Upper lobe of right lung (tissue), 1 donor: Measurements from ENCODE around the gene MRPS27. TPM values are rescaled to one million over a fixed set of nuclear protein-coding genes. Genes with fewer than 3 reads are reported as not detected.

Experiments used
- ATAC-seq: fragments of 200-7000 bp; cut with Tn5 transposase; one replicate; pipeline ENCODE4 v1.9.1; 2020; ENCODE audit warnings: mild to moderate bottlenecking, moderate library complexity
- DNase-seq: peaks from one replicate; pipeline ENCODE4 v3.0.0-alpha.2; 2020
- H3K27ac ChIP-seq: fragments of 200-600 bp; one replicate; pipeline ENCODE4 v1.8.0; 2022
- H3K27me3 ChIP-seq: fragments of 200-600 bp; one replicate; pipeline ENCODE4 v1.8.0; 2022; ENCODE audit warnings: mild to moderate bottlenecking
- H3K36me3 ChIP-seq: fragments of 200-600 bp; one replicate; pipeline ENCODE4 v1.8.0; 2022
- H3K4me1 ChIP-seq: fragments of 200-600 bp; one replicate; pipeline ENCODE4 v1.8.0; 2022
- H3K4me3 ChIP-seq: fragments of 200-600 bp; one replicate; pipeline ENCODE4 v1.8.0; 2022; ENCODE audit warnings: mild to moderate bottlenecking
- H3K9me3 ChIP-seq: fragments of 200-600 bp; one replicate; pipeline ENCODE4 v1.8.0; 2022
- intact Hi-C: fragments of 100-400 bp; cut with DNase I; formaldehyde crosslinking; loops from one replicate; pipeline ENCODE4 v1.11.0; 2022
- total RNA-seq: library from RNA; stranded (reverse); fragmentation: NEBNext Ultra II Directional; extraction: Animal tissue kit (Norgen Biotek cat#: 25700); gene quantifications from one replicate; pipeline ENCODE4 v1.2.1, GENCODE V29; 2021
- TF ChIP-seq, protein P1 (sequence below): fragments of 200-600 bp; IDR thresholded peaks from one replicate; pipeline ENCODE4 v1.8.0; 2022; ENCODE audit warnings: antibody characterized with exemption
- donor health status: DM: no; HTN: yes; CAD: no; lungs with severe emphysema.

MRPS27 gene
- total RNA-seq, 1 donor from 2014 or later, result 34.2 TPM

DNA sequence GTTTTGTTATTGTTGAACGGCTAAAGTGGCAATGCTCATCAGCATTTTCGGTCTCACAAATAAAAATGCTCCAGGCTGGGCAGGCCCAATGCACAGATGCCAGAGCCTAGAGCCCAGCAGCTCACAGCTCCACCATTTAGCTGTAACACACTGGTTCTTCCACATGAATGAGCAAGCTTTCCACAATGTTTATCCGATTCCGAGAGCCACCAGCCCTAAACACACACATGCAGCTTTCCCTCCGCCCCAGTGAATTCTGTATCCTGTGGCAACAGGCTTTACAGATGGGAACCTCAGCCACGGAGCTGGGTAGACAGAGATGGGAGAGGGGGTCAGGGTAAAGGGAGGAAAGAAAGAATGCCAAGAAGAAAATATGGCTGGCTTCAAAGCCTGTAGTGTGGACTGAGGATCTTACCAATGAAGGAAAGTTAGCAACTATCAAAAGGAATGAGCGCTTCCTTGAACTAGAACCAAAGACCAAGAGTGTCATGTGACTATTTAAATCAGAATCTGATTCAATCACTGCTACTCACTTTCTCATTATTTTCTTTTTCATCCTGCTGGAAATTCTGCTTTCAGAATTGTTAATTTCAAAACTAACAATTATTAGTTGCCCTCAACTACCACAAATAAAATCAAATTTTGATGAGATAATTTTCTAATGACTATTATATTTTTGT lies 77.1 kb downstream of the MRPS27 start:
- peaks cover 30% of the 10 kb centered on the region for H3K4me1 ChIP-seq
- no peaks in the 10 kb centered on the region for H3K9me3 ChIP-seq
- DNase-seq, result no peak
- intact Hi-C loops, result no loop called here
- TF ChIP-seq, protein P1, sequence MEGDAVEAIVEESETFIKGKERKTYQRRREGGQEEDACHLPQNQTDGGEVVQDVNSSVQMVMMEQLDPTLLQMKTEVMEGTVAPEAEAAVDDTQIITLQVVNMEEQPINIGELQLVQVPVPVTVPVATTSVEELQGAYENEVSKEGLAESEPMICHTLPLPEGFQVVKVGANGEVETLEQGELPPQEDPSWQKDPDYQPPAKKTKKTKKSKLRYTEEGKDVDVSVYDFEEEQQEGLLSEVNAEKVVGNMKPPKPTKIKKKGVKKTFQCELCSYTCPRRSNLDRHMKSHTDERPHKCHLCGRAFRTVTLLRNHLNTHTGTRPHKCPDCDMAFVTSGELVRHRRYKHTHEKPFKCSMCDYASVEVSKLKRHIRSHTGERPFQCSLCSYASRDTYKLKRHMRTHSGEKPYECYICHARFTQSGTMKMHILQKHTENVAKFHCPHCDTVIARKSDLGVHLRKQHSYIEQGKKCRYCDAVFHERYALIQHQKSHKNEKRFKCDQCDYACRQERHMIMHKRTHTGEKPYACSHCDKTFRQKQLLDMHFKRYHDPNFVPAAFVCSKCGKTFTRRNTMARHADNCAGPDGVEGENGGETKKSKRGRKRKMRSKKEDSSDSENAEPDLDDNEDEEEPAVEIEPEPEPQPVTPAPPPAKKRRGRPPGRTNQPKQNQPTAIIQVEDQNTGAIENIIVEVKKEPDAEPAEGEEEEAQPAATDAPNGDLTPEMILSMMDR, result no peak
- H3K27ac ChIP-seq, result no peak overlapping the region
- no peak for ATAC-seq
- H3K36me3 ChIP-seq, result peaks cover under 1% of the 10 kb centered on the region
- H3K4me3 ChIP-seq, result no peak overlapping the region
- no peaks in the 10 kb centered on the region for H3K27me3 ChIP-seq

DNA sequence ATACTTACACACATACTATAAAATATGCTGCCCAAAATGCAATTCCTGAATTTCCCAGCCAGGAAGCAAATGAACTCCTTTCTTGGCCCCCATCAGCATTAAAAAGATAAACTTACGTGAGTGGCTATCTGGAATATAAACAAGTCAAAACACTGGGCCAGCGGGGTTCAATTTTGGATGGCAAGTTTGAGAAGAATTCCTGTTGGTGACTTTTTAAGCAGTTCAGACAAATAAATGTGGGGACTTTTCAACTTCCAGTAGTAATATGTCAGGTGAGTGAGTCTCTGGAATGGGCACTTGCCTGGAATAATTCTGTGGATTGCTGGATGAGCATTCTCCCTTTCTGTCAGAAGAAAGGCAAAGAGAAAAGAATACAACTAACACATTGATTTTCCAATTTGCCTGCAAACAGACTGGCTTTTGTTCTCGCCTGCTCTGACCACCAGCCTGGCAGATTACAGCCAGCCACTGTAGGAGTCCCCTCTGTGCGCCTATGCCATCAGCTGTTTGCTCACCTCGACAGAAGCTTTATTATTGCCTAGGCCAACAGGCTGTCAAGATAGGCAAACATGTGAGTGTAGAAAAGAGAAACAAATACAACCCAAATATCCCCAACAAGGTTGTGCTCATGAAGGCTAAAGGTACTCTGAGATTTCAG lies 78.6 kb downstream of the MRPS27 start:
- Histone ChIP-seq H3K4me3 (no peak overlapping the region), H3K9me3 (no peaks in the 10 kb centered on the region), H3K4me1 (peaks cover 15% of the 10 kb centered on the region), H3K27ac (no peak overlapping the region), H3K27me3 (no peaks in the 10 kb centered on the region), H3K36me3 (peaks cover 15% of the 10 kb centered on the region)
- ATAC-seq, result no peak
- intact Hi-C loops, result no loop called here
- DNase-seq, result no peak
- TF ChIP-seq, protein P1, result no peak

DNA sequence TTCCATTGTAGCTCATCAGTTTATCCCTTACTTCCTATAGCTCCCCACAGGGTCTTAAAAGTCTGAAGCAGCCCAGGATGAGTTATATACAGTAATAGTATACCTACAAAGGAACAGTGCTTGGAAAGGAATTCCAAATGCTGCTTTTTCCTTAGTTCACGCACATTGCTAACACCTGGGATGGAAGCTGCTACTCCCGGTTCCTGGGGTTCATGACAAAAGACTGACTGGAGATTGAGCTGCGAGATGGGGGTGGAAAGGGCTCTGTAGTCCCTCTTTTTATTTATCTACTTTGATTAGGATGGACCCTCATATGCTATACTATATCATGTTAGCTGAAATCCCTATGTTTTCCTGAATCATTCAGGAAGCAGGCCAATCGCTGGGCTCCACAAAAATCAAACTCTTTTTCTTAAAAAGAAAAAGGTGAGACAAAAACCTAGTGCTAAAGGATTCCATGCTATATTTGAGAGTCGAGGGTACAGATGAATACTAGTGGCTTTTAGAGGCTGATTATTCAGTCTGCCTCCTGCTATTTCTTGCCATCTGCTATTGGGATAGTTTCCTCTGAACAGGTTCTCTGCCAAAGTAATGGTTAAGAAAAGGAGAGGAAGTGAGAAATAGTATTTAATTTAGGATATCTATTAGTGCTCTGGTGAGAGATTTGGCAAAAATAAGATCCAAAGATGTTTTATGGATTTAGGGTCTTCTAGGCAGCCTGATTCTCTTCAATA lies 81.2 kb downstream of the MRPS27 start:
- Histone ChIP-seq H3K4me3 (no peak overlapping the region), H3K27ac (no peak overlapping the region), H3K4me1 (peaks cover 5% of the 10 kb centered on the region), H3K36me3 (peaks cover 15% of the 10 kb centered on the region), H3K9me3 (no peaks in the 10 kb centered on the region), H3K27me3 (no peaks in the 10 kb centered on the region)
- intact Hi-C loops, result no loop called here
- ATAC-seq (no peak), DNase-seq (no peak)
- TF ChIP-seq, protein P1, result no peak

DNA sequence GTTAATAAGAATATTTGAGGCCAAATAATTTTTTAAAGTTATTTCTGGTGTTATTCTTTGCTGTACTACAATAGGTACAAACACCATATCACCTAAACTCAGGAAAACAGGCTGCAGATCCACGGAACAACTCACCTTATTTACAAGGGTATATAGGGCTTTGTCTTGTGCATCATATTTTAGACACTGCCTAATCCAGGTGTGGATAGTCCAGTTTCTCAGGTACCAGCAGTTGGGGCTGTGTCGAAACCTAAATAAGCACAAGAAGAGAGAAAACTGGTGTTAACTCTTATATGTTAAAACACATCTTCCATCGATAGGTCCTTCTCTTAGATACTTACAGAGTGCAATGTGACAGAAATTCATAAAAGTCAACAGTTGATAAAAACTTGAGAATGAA lies 82.2 kb downstream of the MRPS27 start:
- no peaks in the 10 kb centered on the region for H3K27me3 ChIP-seq
- no peak overlapping the region for H3K4me3 ChIP-seq
- no peak for ATAC-seq
- H3K9me3 ChIP-seq, result no peaks in the 10 kb centered on the region
- no peak overlapping the region for H3K27ac ChIP-seq
- H3K4me1 ChIP-seq, result peaks cover 5% of the 10 kb centered on the region
- intact Hi-C loops, result no loop called here
- peaks cover 16% of the 10 kb centered on the region for H3K36me3 ChIP-seq
- no peak for DNase-seq
- TF ChIP-seq, protein P1, result no peak

DNA sequence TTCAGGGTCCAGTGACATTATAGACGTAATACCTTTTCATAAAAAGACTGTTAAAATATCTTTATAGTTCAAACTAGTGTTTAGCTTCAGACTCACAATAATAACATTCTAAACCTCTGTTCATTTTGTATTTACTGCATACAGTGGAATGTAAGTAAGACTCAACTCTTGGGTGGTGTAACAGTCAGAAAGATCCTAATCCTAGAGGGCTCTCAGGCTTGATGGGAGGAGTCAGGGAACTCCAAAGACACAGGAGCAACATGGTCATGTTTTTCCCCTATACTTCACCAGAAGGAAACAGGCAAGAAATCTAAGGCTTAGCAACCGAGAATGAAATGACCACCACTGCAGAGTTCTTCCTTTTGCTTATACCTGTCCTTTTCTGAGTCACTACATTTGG lies 82.6 kb downstream of the MRPS27 start:
- H3K4me3 ChIP-seq, result no peak overlapping the region
- DNase-seq (no peak), ATAC-seq (no peak)
- H3K36me3 ChIP-seq, result peaks cover 19% of the 10 kb centered on the region
- H3K9me3 ChIP-seq, result no peaks in the 10 kb centered on the region
- no peaks in the 10 kb centered on the region for H3K27me3 ChIP-seq
- no peak overlapping the region for H3K27ac ChIP-seq
- intact Hi-C loops, result no loop called here
- peaks cover 6% of the 10 kb centered on the region for H3K4me1 ChIP-seq
- TF ChIP-seq, protein P1, result no peak
